Mucosa of rectum (tissue), 2 donors: ENCODE measurements around the gene RAB5A.

Experiments used
- H3K27ac ChIP-seq, 2 donors: one replicate each; pipeline ENCODE4 v1.7.0; 2013; ENCODE audit warnings: inconsistent platforms in 2 of 2, low read depth in 2 of 2, low read length in 2 of 2
- H3K27me3 ChIP-seq, 2 donors: one replicate each; pipeline ENCODE4 v1.7.0; 2013; ENCODE audit warnings: low read length in 2 of 2; ENCODE audit not compliant: control insufficient read depth in 2 of 2, insufficient read depth in 2 of 2
- H3K36me3 ChIP-seq, 2 donors: one replicate each; pipeline ENCODE4 v1.7.0; 2013; ENCODE audit warnings: low read length in 2 of 2; ENCODE audit not compliant: control insufficient read depth in 2 of 2, insufficient read depth in 2 of 2
- H3K4me1 ChIP-seq, 2 donors: one replicate each; pipeline ENCODE4 v1.7.0; 2013; ENCODE audit warnings: low read length in 2 of 2, mild to moderate bottlenecking in 1 of 2; ENCODE audit not compliant: control insufficient read depth in 2 of 2, insufficient read depth in 2 of 2
- H3K4me3 ChIP-seq, 2 donors: one replicate each; pipeline ENCODE4 v1.7.0; 2013; ENCODE audit warnings: low read length in 2 of 2
- H3K9ac ChIP-seq, 2 donors: one replicate each; pipeline ENCODE4 v1.7.0; 2013; ENCODE audit warnings: low read length in 2 of 2, low read depth in 1 of 2, mild to moderate bottlenecking in 1 of 2
- H3K9me3 ChIP-seq, 2 donors: one replicate each; pipeline ENCODE4 v1.7.0; 2013; ENCODE audit warnings: low read length in 2 of 2; ENCODE audit not compliant: control insufficient read depth in 2 of 2
- donor health status: healthy.
- donor health status: Normal muscosa, but diverticular disease.

Gene RAB5A

GRCh38 chr3:19920401-19921080 lies 26.4 kb upstream of the RAB5A start:
- Histone ChIP-seq H3K27me3 (no peaks in the 10 kb centered on the region), H3K36me3 (no peaks in the 10 kb centered on the region), H3K9ac (no peak overlapping the region), H3K9me3 (no peaks in the 10 kb centered on the region), H3K27ac (no peak overlapping the region), H3K4me3 (no peak overlapping the region), H3K4me1 (no peaks in the 10 kb centered on the region)

- Histone ChIP-seq H3K27ac (no peak overlapping the region), H3K9ac (no peak overlapping the region), H3K4me1 (no peaks in the 10 kb centered on the region), H3K4me3 (no peak overlapping the region), H3K27me3 (no peaks in the 10 kb centered on the region), H3K9me3 (no peaks in the 10 kb centered on the region), H3K36me3 (no peaks in the 10 kb centered on the region)
Measured at GRCh38 chr3:19931180-19931692, 15.7 kb upstream of the RAB5A start.

- Histone ChIP-seq H3K9me3 (no peaks in the 10 kb centered on the region), H3K36me3 (no peaks in the 10 kb centered on the region), H3K4me1 (no peaks in the 10 kb centered on the region), H3K9ac (no peak overlapping the region), H3K27me3 (no peaks in the 10 kb centered on the region), H3K4me3 (no peak overlapping the region), H3K27ac (no peak overlapping the region)
Measured at GRCh38 chr3:19931767-19932188, 15.1 kb upstream of the RAB5A start.

GRCh38 chr3:19932422-19932821 lies 14.5 kb upstream of the RAB5A start:
- H3K9me3 ChIP-seq: no peaks in the 10 kb centered on the region
- H3K4me1 ChIP-seq: no peaks in the 10 kb centered on the region
- no peaks in the 10 kb centered on the region for H3K27me3 ChIP-seq
- H3K27ac ChIP-seq: no peak overlapping the region
- H3K4me3 ChIP-seq: no peak overlapping the region
- H3K9ac ChIP-seq: no peak overlapping the region
- no peaks in the 10 kb centered on the region for H3K36me3 ChIP-seq

- no peaks in the 10 kb centered on the region for H3K27me3 ChIP-seq
- no peaks in the 10 kb centered on the region for H3K36me3 ChIP-seq
- H3K4me1 ChIP-seq: no peaks in the 10 kb centered on the region
- H3K4me3 ChIP-seq: no peak within 1 kb of the TSS
- H3K9me3 ChIP-seq: no peaks in the 10 kb centered on the region
- no peak within 1 kb of the TSS for H3K27ac ChIP-seq
- no peak within 1 kb of the TSS for H3K9ac ChIP-seq
Measured at GRCh38 chr3:19934098-19934566, 12.8 kb upstream of the RAB5A start, which contains the start of gene EFHB. Gene EFHB (minus strand): TSS chr3:19934217. CDS start chr3:19934018, 199 bp downstream.

- Histone ChIP-seq H3K4me1 (no peaks in the 10 kb centered on the region), H3K9me3 (no peaks in the 10 kb centered on the region), H3K27ac (no peak overlapping the region), H3K27me3 (no peaks in the 10 kb centered on the region), H3K9ac (no peak overlapping the region), H3K36me3 (no peaks in the 10 kb centered on the region), H3K4me3 (no peak overlapping the region)
Measured at GRCh38 chr3:19937459-19938294, 9.2 kb upstream of the RAB5A start.

GRCh38 chr3:19938295-19938627 lies 8.6 kb upstream of the RAB5A start:
- Histone ChIP-seq H3K36me3 (no peaks in the 10 kb centered on the region), H3K4me1 (no peaks in the 10 kb centered on the region), H3K9me3 (no peaks in the 10 kb centered on the region), H3K27ac (no peak overlapping the region), H3K9ac (no peak overlapping the region), H3K27me3 (no peaks in the 10 kb centered on the region), H3K4me3 (no peak overlapping the region)

- H3K4me3 ChIP-seq: no peak overlapping the region
- no peaks in the 10 kb centered on the region for H3K36me3 ChIP-seq
- no peak overlapping the region for H3K9ac ChIP-seq
- no peak overlapping the region for H3K27ac ChIP-seq
- H3K27me3 ChIP-seq: no peaks in the 10 kb centered on the region
- H3K4me1 ChIP-seq: peaks cover 0 to 6% of the 10 kb centered on the region in 2 donors
- H3K9me3 ChIP-seq: no peaks in the 10 kb centered on the region
Measured at GRCh38 chr3:19940643-19941042, 6.3 kb upstream of the RAB5A start.

GRCh38 chr3:19945534-19945933 lies 1.4 kb upstream of the RAB5A start:
- Histone ChIP-seq H3K36me3 (no peaks in the 10 kb centered on the region), H3K4me3 (peak overlapping the region; percentile 96 to 98), H3K4me1 (peaks cover 20 to 22% of the 10 kb centered on the region in 2 donors), H3K9me3 (no peaks in the 10 kb centered on the region), H3K9ac (peak overlapping the region in 1 of 2 donors; percentile 29), H3K27ac (peak overlapping the region; percentile 98 to 99), H3K27me3 (no peaks in the 10 kb centered on the region)
